Neural progenitor cell (in vitro differentiated cells): ENCODE measurements around the gene SH2D3C. TPM values are rescaled to one million over a fixed set of nuclear protein-coding genes. Genes with fewer than 3 reads are reported as not detected.

ENCODE experiments used
- DNase-seq: peaks from one replicate; pipeline ENCODE4 v3.0.0-alpha.2; 2016; ENCODE audit warnings: low spot score
- H2AFZ ChIP-seq: fragments of 200-600 bp; sonication (generic); replicated peaks from 2 replicates; pipeline ENCODE4 v1.6.1; 2016; ENCODE audit warnings: antibody characterized with exemption
- H3F3A ChIP-seq: fragments of 200-600 bp; sonication (generic); 2 replicates; pipeline ENCODE4 v1.6.1; 2016; ENCODE audit warnings: antibody characterized with exemption, low read depth
- H3K27ac ChIP-seq: fragments of 200-600 bp; sonication (generic); 2 replicates; pipeline ENCODE4 v1.5.1; 2016; ENCODE audit warnings: mild to moderate bottlenecking
- H3K27me3 ChIP-seq: fragments of 200-600 bp; sonication (generic); 2 replicates; pipeline ENCODE4 v1.6.1; 2016; ENCODE audit warnings: mild to moderate bottlenecking, moderate library complexity
- H3K36me3 ChIP-seq: fragments of 200-600 bp; sonication (generic); 2 replicates; pipeline ENCODE4 v1.5.1; 2016
- H3K4me1 ChIP-seq: fragments of 200-600 bp; sonication (generic); 2 replicates; pipeline ENCODE4 v1.6.1; 2016; ENCODE audit warnings: mixed run types
- H3K4me2 ChIP-seq: fragments of 200-600 bp; sonication (generic); 2 replicates; pipeline ENCODE4 v1.6.1; 2016
- H3K4me3 ChIP-seq: fragments of 200-600 bp; sonication (generic); 2 replicates; pipeline ENCODE4 v1.5.1; 2016
- H3K79me2 ChIP-seq: fragments of 200-600 bp; sonication (generic); 2 replicates; pipeline ENCODE4 v1.6.1; 2016; ENCODE audit warnings: low read depth
- H3K9ac ChIP-seq: fragments of 200-600 bp; sonication (generic); 2 replicates; pipeline ENCODE4 v1.6.1; 2016
- H3K9me3 ChIP-seq: fragments of 200-600 bp; sonication (generic); 2 replicates; pipeline ENCODE4 v1.5.1; 2016; ENCODE audit warnings: low read depth
- H4K20me1 ChIP-seq: fragments of 200-600 bp; sonication (generic); 2 replicates; pipeline ENCODE4 v1.6.1; 2016; ENCODE audit warnings: low read depth
- H3K27ac Mint-ChIP-seq: 3 replicates; pipeline ENCODE4 v1.8.0; 2021; ENCODE audit warnings: mixed read lengths
- H3K27me3 Mint-ChIP-seq: 2 replicates; pipeline ENCODE4 v1.8.0; 2022; ENCODE audit warnings: low read depth, mild to moderate bottlenecking, inconsistent platforms, moderate library complexity, mixed read lengths; ENCODE audit not compliant: insufficient read depth
- H3K36me3 Mint-ChIP-seq: 3 replicates; pipeline ENCODE4 v1.8.0; 2021; ENCODE audit warnings: mixed read lengths
- H3K4me1 Mint-ChIP-seq: 3 replicates; pipeline ENCODE4 v1.8.0; 2021; ENCODE audit warnings: mixed read lengths
- H3K4me3 Mint-ChIP-seq: 3 replicates; pipeline ENCODE4 v1.8.0; 2021; ENCODE audit warnings: mild to moderate bottlenecking, moderate library complexity, mixed read lengths
- H3K9me3 Mint-ChIP-seq: 3 replicates; pipeline ENCODE4 v1.8.0; 2020; ENCODE audit warnings: mixed read lengths
- EZH2 ChIP-seq: fragments of 200-600 bp; sonication (generic); IDR thresholded peaks from 2 replicates; pipeline ENCODE4 v1.6.1; 2017; ENCODE audit warnings: antibody characterized with exemption, mild to moderate bottlenecking, moderate library complexity
- EZH2phosphoT487 ChIP-seq: fragments of 200-600 bp; sonication (generic); IDR thresholded peaks from 2 replicates; pipeline ENCODE4 v1.6.1; 2017; ENCODE audit warnings: antibody characterized with exemption
- total RNA-seq: library from RNA; depleted of rRNA; stranded (reverse); fragments of >200 nt; gene quantifications from 2 replicates; pipeline ENCODE4 v1.2.3, GENCODE V29; 2015; ENCODE audit warnings: low replicate concordance
- TF ChIP-seq, protein P1 (sequence below): fragments of 200-600 bp; sonication (generic); IDR thresholded peaks from 2 replicates; pipeline ENCODE4 v1.5.1; 2017; ENCODE audit warnings: antibody characterized with exemption, mild to moderate bottlenecking

Gene SH2D3C
- total RNA-seq, 1 donor from 2014 or later = 1.9 TPM

DNA sequence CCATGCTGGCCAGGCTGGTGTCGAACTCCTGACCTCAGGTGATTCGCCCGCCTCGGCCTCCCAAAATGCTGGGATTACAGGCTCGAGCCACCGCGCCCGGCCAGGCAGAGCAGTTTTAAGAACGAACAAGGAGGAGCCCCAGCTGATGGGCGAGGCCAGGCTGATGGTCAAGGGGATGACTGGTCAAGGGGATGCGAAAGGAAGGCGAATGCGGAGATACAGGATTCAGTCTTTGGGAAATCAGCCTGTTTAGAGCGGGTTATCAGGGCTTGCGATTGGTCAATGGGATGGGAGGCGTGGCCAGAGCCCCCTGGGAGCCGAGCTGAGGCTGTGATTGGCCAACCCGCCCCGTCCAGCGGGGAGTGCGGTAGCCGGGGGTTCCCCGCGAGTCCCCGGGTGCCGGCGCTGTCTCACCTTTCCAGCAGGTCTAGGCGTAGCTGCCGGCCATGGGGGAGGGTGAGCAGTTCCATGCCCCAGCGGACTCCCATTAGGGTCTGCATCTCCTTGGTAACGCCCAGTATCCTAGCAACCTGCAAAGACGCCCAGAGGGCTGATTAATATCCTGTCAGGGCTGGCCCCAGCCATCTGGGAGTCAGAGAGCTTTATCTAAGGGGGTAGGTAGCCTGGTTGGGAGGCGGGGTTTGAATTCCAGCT, 35.9 kb downstream of the SH2D3C start:
- Histone ChIP-seq H3K27ac (no peak overlapping the region), H3K27me3 (peaks cover 19% of the 10 kb centered on the region), H3F3A (peaks cover 12% of the 10 kb centered on the region), H3K4me1 (no peaks in the 10 kb centered on the region), H3K4me3 (peak overlapping the region; percentile 55), H3K9me3 (no peaks in the 10 kb centered on the region), H3K36me3 (no peaks in the 10 kb centered on the region), H3K4me2 (peak overlapping the region; percentile 89), H3K9ac (no peak overlapping the region), H2AFZ (peak overlapping the region; percentile 90), H4K20me1 (peaks cover 9% of the 10 kb centered on the region), H3K79me2 (no peaks in the 10 kb centered on the region)
- peak overlapping the region; percentile 90 for H3K4me3 Mint-ChIP-seq
- DNase-seq = peak; percentile 90
- H3K4me1 Mint-ChIP-seq = peaks cover 26% of the 10 kb centered on the region
- peak overlapping the region; percentile 42 for H3K27ac Mint-ChIP-seq
- H3K36me3 Mint-ChIP-seq = no peaks in the 10 kb centered on the region
- peaks cover 9% of the 10 kb centered on the region for H3K27me3 Mint-ChIP-seq
- TF ChIP-seq, protein P1, sequence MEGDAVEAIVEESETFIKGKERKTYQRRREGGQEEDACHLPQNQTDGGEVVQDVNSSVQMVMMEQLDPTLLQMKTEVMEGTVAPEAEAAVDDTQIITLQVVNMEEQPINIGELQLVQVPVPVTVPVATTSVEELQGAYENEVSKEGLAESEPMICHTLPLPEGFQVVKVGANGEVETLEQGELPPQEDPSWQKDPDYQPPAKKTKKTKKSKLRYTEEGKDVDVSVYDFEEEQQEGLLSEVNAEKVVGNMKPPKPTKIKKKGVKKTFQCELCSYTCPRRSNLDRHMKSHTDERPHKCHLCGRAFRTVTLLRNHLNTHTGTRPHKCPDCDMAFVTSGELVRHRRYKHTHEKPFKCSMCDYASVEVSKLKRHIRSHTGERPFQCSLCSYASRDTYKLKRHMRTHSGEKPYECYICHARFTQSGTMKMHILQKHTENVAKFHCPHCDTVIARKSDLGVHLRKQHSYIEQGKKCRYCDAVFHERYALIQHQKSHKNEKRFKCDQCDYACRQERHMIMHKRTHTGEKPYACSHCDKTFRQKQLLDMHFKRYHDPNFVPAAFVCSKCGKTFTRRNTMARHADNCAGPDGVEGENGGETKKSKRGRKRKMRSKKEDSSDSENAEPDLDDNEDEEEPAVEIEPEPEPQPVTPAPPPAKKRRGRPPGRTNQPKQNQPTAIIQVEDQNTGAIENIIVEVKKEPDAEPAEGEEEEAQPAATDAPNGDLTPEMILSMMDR = no peak
- no peak for TF ChIP-seq EZH2phosphoT487
- TF ChIP-seq EZH2 = no peak
- H3K9me3 Mint-ChIP-seq = no peaks in the 10 kb centered on the region

DNA sequence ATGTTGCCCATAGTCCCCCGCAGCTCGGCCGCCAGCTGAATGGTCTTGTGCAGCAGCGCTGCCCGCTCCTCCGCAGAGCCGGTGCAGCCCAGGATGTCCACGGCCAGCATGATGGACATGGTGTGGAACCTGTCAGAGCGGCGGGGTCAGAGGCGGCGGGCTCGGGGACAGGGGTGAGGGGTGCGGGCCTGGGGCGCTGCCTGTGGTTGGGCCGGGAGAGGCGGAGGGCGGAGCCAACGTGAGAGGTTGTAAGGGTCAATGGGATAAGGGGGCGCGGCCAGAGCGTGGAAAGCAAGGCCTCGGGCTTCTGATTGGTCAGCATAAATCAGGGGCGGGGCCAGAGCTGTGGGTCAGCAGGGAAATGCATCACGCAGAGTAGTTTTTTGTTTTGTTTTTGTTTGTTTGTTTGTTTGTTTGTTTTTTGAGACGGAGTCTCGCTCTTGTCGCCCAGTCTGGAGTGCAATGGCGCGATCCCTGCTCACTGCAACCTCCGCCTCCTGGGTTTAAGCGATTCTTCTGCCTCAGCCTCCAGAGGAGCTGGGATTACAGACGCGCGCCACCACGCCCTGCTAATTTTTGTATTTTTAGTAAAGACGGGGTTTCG, 36.5 kb downstream of the SH2D3C start:
- Histone ChIP-seq H3K4me2 (peak overlapping the region; percentile 89), H3K4me3 (peak overlapping the region; percentile 55), H3K79me2 (no peaks in the 10 kb centered on the region), H3K36me3 (no peaks in the 10 kb centered on the region), H3K9ac (no peak overlapping the region), H3K9me3 (no peaks in the 10 kb centered on the region), H2AFZ (peak overlapping the region; percentile 90), H3K27ac (no peak overlapping the region), H3F3A (peaks cover 12% of the 10 kb centered on the region), H4K20me1 (peaks cover 9% of the 10 kb centered on the region), H3K4me1 (no peaks in the 10 kb centered on the region), H3K27me3 (peaks cover 19% of the 10 kb centered on the region)
- H3K36me3 Mint-ChIP-seq = no peaks in the 10 kb centered on the region
- H3K4me3 Mint-ChIP-seq = peak overlapping the region; percentile 90
- DNase-seq = peak; percentile 97
- TF ChIP-seq EZH2phosphoT487 (no peak), EZH2 (no peak)
- peaks cover 30% of the 10 kb centered on the region for H3K4me1 Mint-ChIP-seq
- H3K9me3 Mint-ChIP-seq = no peaks in the 10 kb centered on the region
- H3K27ac Mint-ChIP-seq = no peak overlapping the region
- H3K27me3 Mint-ChIP-seq = peaks cover 7% of the 10 kb centered on the region

DNA sequence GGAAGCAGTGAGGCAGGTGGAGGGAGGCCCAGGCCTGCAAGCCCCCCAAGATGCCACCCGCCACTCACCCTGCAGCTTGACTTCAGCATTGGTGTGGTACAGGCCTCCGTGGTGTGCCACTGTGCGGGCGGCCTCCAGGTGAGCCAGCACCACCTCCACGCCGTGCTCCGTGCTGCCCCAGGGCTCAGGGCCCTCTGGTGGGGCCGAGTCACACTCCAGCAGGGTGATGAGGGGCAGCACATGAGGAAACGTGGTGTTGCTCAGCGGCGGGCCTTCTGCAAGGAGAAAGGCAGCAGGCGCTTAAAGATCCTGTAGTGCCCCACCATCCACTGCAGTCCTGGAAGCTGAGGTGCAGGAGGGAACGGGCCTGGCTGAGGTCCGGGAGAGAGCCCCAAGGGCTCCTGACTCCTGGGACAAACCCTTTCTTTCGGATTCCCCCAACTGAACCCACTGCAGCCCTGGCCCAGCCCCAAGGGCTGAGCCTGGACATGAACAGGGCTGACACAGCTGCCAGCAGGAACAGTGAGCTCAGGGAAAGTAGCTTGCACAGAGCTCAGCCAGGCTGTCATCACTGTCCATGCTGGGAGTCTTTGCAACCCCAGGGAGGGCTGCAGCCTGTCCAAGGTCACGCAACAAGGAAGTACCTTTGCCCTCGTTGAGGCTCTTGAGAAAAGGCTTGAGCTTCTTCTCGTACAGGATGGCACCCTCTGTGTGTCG, 38.7 kb downstream of the SH2D3C start:
- Histone ChIP-seq H3K4me2 (no peak overlapping the region), H3K4me1 (peaks cover 8% of the 10 kb centered on the region), H3K79me2 (no peaks in the 10 kb centered on the region), H3K4me3 (no peak overlapping the region), H3K9me3 (no peaks in the 10 kb centered on the region), H3K27ac (no peak overlapping the region), H3F3A (peaks cover 22% of the 10 kb centered on the region), H2AFZ (no peak overlapping the region), H3K27me3 (peaks cover 19% of the 10 kb centered on the region), H3K36me3 (no peaks in the 10 kb centered on the region), H3K9ac (no peak overlapping the region), H4K20me1 (peaks cover 9% of the 10 kb centered on the region)
- no peak for DNase-seq
- Mint-ChIP-seq H3K9me3 (no peaks in the 10 kb centered on the region), H3K27ac (no peak overlapping the region), H3K4me1 (peaks cover 38% of the 10 kb centered on the region), H3K36me3 (no peaks in the 10 kb centered on the region), H3K27me3 (peaks cover 5% of the 10 kb centered on the region), H3K4me3 (no peak overlapping the region)
- TF ChIP-seq, protein P1 = no peak
- TF ChIP-seq EZH2phosphoT487 (no peak), EZH2 (no peak)
